ENCODE results near the gene MMP20.

MMP20 gene

GRCh38 chr11:102552020-102552419 lies 73.1 kb downstream of the MMP20 start:
- DNase-seq: no peak

GRCh38 chr11:102551169-102551781 lies 73.9 kb downstream of the MMP20 start:
- no peak for DNase-seq

- DNase-seq: no peak
Measured at GRCh38 chr11:102546923-102547471, 78.1 kb downstream of the MMP20 start.

GRCh38 chr11:102546427-102546826 lies 78.7 kb downstream of the MMP20 start:
- DNase-seq: no peak

GRCh38 chr11:102545701-102546100 lies 79.4 kb downstream of the MMP20 start:
- DNase-seq: no peak

- DNase-seq: no peak
Measured at GRCh38 chr11:102544594-102544993, 80.5 kb downstream of the MMP20 start.

GRCh38 chr11:102539567-102539966 lies 85.6 kb downstream of the MMP20 start:
- no peak for DNase-seq

GRCh38 chr11:102538932-102539331 lies 86.2 kb downstream of the MMP20 start:
- DNase-seq: no peak

GRCh38 chr11:102534261-102534872 lies 90.8 kb downstream of the MMP20 start:
- no peak for DNase-seq

GRCh38 chr11:102530558-102530957 lies 94.6 kb downstream of the MMP20 start, which contains the start of gene MMP7:
Gene MMP7 (minus strand): TSS chr11:102530747. CDS start chr11:102530700, 47 bp downstream.
- DNase-seq: no peak

GRCh38 chr11:102528618-102529017 lies 96.5 kb downstream of the MMP20 start:
- DNase-seq: no peak

- DNase-seq: no peak
Measured at GRCh38 chr11:102527684-102528083, 97.4 kb downstream of the MMP20 start.

GRCh38 chr11:102527041-102527440 lies 98.1 kb downstream of the MMP20 start:
- no peak for DNase-seq

Data from NCI-H345 (cell line).